Panc1 (cell line): Measurements from ENCODE around the gene SPATA13. TPM values are rescaled to one million over a fixed set of nuclear protein-coding genes. Genes with fewer than 3 reads are reported as not detected.

Experiments used
- ATAC-seq: fragments of 200-7000 bp; cut with Tn5 transposase; 2 replicates; pipeline ENCODE4 v1.9.1; 2020; ENCODE audit warnings: mild to moderate bottlenecking, moderate library complexity
- BruUV-seq: library from RNA; stranded (reverse); fragments of 400-500 nt; replicated peaks from 2 replicates; lab custom pipeline; 2021; lab: Mats Ljungman, UMichigan
- CTCF ChIA-PET: fragments of 300-600 bp; sonication (Branson Sonifier 250); formaldehyde crosslinking; loops from one replicate; lab custom pipeline; 2022; ENCODE audit warnings: antibody characterized with exemption; lab: Charles Lee
- POLR2A ChIA-PET: fragments of 300-600 bp; sonication (Branson Sonifier 250); formaldehyde crosslinking; loops from one replicate; lab custom pipeline; 2022; ENCODE audit warnings: antibody characterized with exemption; lab: Charles Lee
- DNase-seq: peaks from one replicate; pipeline ENCODE4 v3.0.0-alpha.2; 2010; ENCODE audit warnings: low read depth, low spot score
- H3K27ac ChIP-seq: 2 replicates; pipeline ENCODE4 v1.5.1; 2011; ENCODE audit warnings: mild to moderate bottlenecking, low read length, inconsistent platforms
- H3K27me3 ChIP-seq: fragments of 200-500 bp; sonication (Bioruptor generic); 2 replicates; pipeline ENCODE4 v1.6.0; 2014; ENCODE audit warnings: low read length, inconsistent platforms; ENCODE audit not compliant: control insufficient read depth, insufficient read depth
- H3K36me3 ChIP-seq: fragments of 200-500 bp; sonication (Bioruptor generic); 2 replicates; pipeline ENCODE4 v1.5.1; 2014; ENCODE audit warnings: inconsistent platforms, mild to moderate bottlenecking, low read length, moderate library complexity; ENCODE audit not compliant: control insufficient read depth, insufficient read depth
- H3K4me1 ChIP-seq: 2 replicates; pipeline ENCODE4 v1.5.1; 2011; ENCODE audit warnings: inconsistent platforms, mild to moderate bottlenecking, low read length, moderate library complexity; ENCODE audit not compliant: control insufficient read depth, insufficient read depth
- H3K4me3 ChIP-seq, 2 experiments: 2 replicates each; pipeline ENCODE4 v1.5.1; 2011 to 2012; ENCODE audit warnings: low read depth in 2 of 2, low read length in 2 of 2, mild to moderate bottlenecking in 2 of 2, inconsistent platforms in 1 of 2, moderate library complexity in 1 of 2
- H3K9me3 ChIP-seq: fragments of 200-500 bp; sonication (Bioruptor generic); 2 replicates; pipeline ENCODE4 v1.5.1; 2014; ENCODE audit warnings: low read depth, mild to moderate bottlenecking, inconsistent platforms, low read length, moderate library complexity; ENCODE audit not compliant: control insufficient read depth, insufficient read depth
- CTCF ChIP-seq: fragments of 450-650 bp; IDR thresholded peaks from 2 replicates; pipeline ENCODE4 v1.5.1; 2017; ENCODE audit warnings: mild to moderate bottlenecking
- POLR2AphosphoS5 ChIP-seq: IDR thresholded peaks from 2 replicates; pipeline ENCODE4 v1.6.1; 2012; ENCODE audit warnings: mild to moderate bottlenecking, low read depth, low read length, moderate library complexity
- REST ChIP-seq, 2 experiments: IDR thresholded peaks; 2 replicates each; pipeline ENCODE4 v1.6.1; 2011 to 2012; ENCODE audit warnings: low read depth in 2 of 2, control low read depth in 1 of 2, low read length in 1 of 2, mild to moderate bottlenecking in 1 of 2, moderate library complexity in 1 of 2; ENCODE audit not compliant: insufficient read depth in 1 of 2
- SIN3A ChIP-seq: IDR thresholded peaks from 2 replicates; pipeline ENCODE4 v1.6.1; 2012; ENCODE audit warnings: low read depth, mild to moderate bottlenecking, low read length, moderate library complexity, borderline replicate concordance; ENCODE audit not compliant: insufficient read depth
- TCF7L2 ChIP-seq: IDR thresholded peaks from 2 replicates; pipeline ENCODE4 v1.6.1; 2011; ENCODE audit warnings: mild to moderate bottlenecking, low read depth, low read length, inconsistent platforms
- in situ Hi-C: cut with HindIII; loops from 2 replicates; pipeline ENCODE4 v1.10.0; 2016; ENCODE audit warnings: low sequenced_read_pairs, low pct_unique_long_range_greater_than_20kb
- intact Hi-C: fragments of 100-400 bp; cut with micrococcal nuclease; formaldehyde crosslinking; loops from one replicate; pipeline ENCODE4 v1.10.0; 2022; ENCODE audit not compliant: unreplicated experiment
- total RNA-seq: library from RNA; stranded (reverse); gene quantifications from one replicate; pipeline ENCODE4 v1.2.1, GENCODE V29; 2021; ENCODE audit not compliant: unreplicated experiment

Gene SPATA13
- total RNA-seq, 1 experiment from 2014 or later: 7.9 TPM

GRCh38 chr13:24225062-24225461 lies 64.5 kb downstream of the SPATA13 start:
- ATAC-seq (no peak), DNase-seq (no peak)
- ChIA-PET CTCF (interaction anchor here (1.2 kb wide), 1 partner anchor 205 kb away, joined by 3 read pairs; no protein-coding TSS in a partner anchor), POLR2A (no interaction called here)
- H3K4me1 ChIP-seq: no peaks in the 10 kb centered on the region
- intact Hi-C loops: loop anchor here (10.0 kb wide), 1 partner anchor 300 kb away; no protein-coding TSS in a partner anchor
- no peaks in the 10 kb centered on the region for H3K36me3 ChIP-seq
- no peak overlapping the region for H3K27ac ChIP-seq
- no peak overlapping the region for H3K4me3 ChIP-seq
- no TSS peak for BruUV-seq
- in situ Hi-C loops: no loop called here
- H3K9me3 ChIP-seq: no peaks in the 10 kb centered on the region
- TF ChIP-seq CTCF (no peak), REST (IDR thresholded peaks at IDR 0.05; ENCODE audit: insufficient read depth in 1 of 2, low read depth in 2 of 2, low read length in 1 of 2) (no peak), POLR2AphosphoS5 (no peak), TCF7L2 (no peak), SIN3A (no peak)
- no peaks in the 10 kb centered on the region for H3K27me3 ChIP-seq

- Histone ChIP-seq H3K36me3 (no peaks in the 10 kb centered on the region), H3K4me1 (no peaks in the 10 kb centered on the region), H3K4me3 (no peak overlapping the region), H3K27me3 (no peaks in the 10 kb centered on the region), H3K9me3 (no peaks in the 10 kb centered on the region), H3K27ac (no peak overlapping the region)
- CTCF ChIA-PET: interaction anchor here (1.2 kb wide), 1 partner anchor 205 kb away, joined by 3 read pairs; no protein-coding TSS in a partner anchor
- POLR2A ChIA-PET: no interaction called here
- no TSS peak for BruUV-seq
- intact Hi-C loops (loop anchor here (10.0 kb wide), 1 partner anchor 301 kb away; no protein-coding TSS in a partner anchor), in situ Hi-C loops (no loop called here)
- no peak for ATAC-seq
- DNase-seq: no peak
- no peak for TF ChIP-seq POLR2AphosphoS5
- no peak for TF ChIP-seq REST (IDR thresholded peaks at IDR 0.05; ENCODE audit: insufficient read depth in 1 of 2, low read depth in 2 of 2, low read length in 1 of 2)
- TF ChIP-seq SIN3A: no peak
- TF ChIP-seq TCF7L2: no peak
- TF ChIP-seq CTCF: no peak
Observed at GRCh38 chr13:24225930-24226329, 65.4 kb downstream of the SPATA13 start.
